GM12891 (cell line): ENCODE results near the gene TXNRD1.

Source experiments
- PAX5 ChIP-seq: IDR thresholded peaks from 2 replicates; pipeline ENCODE4 v1.6.1; 2011; ENCODE audit warnings: low read length, moderate library complexity, mild to moderate bottlenecking; ENCODE audit not compliant: insufficient read depth, severe bottlenecking
- POLR2A ChIP-seq: IDR thresholded peaks from 2 replicates; pipeline ENCODE4 v1.6.1; 2011; ENCODE audit warnings: low read depth, low read length, control low read depth
- POLR2AphosphoS5 ChIP-seq: IDR thresholded peaks from 2 replicates; pipeline ENCODE4 v1.6.1; 2011; ENCODE audit warnings: low read depth, low read length, control low read depth
- POU2F2 ChIP-seq: IDR thresholded peaks from 2 replicates; pipeline ENCODE4 v1.6.1; 2011; ENCODE audit warnings: low read depth, mild to moderate bottlenecking, control low read depth, low read length, moderate library complexity
- SPI1 ChIP-seq: IDR thresholded peaks from 2 replicates; pipeline ENCODE4 v1.6.1; 2011; ENCODE audit warnings: low read depth, low read length, control low read depth
- TAF1 ChIP-seq: IDR thresholded peaks from 2 replicates; pipeline ENCODE4 v1.6.1; 2011; ENCODE audit warnings: low read depth, low read length, control low read depth

DNA sequence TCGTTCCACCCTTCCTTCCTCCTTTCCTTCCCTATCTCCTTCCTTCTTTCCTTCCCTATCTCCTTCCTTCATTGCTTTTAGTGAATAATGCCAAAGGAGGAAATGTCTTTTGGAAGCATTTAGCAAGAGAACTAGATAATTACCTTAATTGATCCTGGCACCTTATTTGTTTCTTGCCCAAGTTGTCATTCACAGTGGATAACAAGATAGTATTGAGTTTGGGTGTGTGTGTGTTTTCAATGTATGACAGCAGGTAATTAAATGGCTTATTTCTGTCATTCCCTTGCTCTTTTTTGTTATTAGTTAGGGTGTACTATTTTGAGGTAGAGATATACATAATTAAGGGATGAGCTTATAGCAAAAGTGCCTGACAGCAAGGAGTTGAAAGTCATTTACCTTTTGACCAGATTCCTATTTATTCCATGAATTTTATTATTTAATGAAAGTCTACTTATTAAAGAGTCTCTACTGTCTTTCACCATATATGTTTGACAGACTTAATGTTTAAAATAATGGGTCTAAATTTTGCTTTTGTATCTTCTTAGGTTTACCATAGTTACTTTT lies 118.2 kb downstream of the TXNRD1 start:
- TF ChIP-seq POLR2A = no peak
- no peak for TF ChIP-seq TAF1
- no peak for TF ChIP-seq POLR2AphosphoS5
- TF ChIP-seq SPI1 = no peak
- TF ChIP-seq PAX5 = no peak
- TF ChIP-seq POU2F2 = no peak
